Measurements from ENCODE around the gene C1S.

Gene C1S

DNA sequence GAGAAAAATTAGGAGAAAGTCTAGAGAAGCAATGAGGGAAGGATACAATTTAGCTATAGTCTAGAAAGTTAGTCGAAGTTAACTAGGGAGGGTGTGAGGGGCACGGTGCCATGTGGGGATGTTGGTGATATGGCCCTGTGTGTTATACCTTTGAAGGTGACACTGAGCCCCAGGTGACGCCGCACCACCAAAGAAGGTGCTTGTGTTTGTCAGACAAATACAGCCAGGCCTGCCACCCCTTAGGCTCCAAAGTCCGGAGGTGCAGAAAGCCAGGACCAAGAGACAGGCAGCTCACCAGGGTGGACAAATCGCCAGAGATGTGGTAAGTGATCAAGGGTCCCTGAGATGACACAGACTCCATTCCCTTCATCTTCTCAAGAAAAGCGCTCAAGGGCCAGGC lies 1.1 kb downstream of the C1S start:
- TF ChIP-seq, protein P1, sequence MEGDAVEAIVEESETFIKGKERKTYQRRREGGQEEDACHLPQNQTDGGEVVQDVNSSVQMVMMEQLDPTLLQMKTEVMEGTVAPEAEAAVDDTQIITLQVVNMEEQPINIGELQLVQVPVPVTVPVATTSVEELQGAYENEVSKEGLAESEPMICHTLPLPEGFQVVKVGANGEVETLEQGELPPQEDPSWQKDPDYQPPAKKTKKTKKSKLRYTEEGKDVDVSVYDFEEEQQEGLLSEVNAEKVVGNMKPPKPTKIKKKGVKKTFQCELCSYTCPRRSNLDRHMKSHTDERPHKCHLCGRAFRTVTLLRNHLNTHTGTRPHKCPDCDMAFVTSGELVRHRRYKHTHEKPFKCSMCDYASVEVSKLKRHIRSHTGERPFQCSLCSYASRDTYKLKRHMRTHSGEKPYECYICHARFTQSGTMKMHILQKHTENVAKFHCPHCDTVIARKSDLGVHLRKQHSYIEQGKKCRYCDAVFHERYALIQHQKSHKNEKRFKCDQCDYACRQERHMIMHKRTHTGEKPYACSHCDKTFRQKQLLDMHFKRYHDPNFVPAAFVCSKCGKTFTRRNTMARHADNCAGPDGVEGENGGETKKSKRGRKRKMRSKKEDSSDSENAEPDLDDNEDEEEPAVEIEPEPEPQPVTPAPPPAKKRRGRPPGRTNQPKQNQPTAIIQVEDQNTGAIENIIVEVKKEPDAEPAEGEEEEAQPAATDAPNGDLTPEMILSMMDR (conservative IDR thresholded peaks at IDR 0.05), result no peak
- no peak overlapping the region for H3K27ac ChIP-seq

DNA sequence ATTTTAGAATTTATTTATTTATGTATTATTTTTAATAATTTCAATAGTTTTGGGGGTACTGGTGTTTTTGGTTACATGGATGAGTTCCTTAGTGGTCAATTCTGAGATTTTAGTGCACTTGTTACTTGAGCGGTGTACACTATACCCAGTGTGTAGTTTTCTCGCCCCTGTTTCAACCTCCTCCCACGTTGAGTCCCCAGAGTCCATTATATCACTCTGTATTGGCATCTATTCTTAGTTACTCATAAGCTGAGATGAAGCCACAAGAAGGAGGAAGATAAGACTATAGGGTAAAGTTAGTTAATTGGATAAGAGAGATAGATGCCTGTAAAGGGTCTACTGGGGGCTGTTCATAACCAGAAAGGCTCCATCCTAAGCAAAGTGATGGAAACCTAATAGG lies 4.0 kb downstream of the C1S start:
- H3K27ac ChIP-seq, result no peak overlapping the region
- TF ChIP-seq, protein P1 (conservative IDR thresholded peaks at IDR 0.05), result no peak

DNA sequence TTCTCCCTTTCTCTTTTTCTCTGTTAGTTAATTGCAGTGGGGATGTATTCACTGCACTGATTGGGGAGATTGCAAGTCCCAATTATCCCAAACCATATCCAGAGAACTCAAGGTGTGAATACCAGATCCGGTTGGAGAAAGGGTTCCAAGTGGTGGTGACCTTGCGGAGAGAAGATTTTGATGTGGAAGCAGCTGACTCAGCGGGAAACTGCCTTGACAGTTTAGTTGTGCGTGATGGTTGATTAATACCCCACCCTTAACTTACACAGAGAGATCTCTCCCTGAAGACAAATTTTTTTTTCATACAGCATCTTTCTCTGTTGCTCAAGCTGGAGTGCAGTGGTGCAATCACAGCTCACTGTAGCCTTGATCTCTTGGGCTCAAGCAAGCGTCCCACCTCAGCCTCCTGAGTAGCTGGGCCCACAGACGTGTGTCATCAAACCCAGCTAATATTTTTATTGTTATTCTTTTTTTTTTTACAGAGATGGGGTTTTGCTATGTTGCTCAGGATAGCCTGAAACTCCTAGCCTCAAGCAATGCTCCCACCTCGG lies 4.6 kb downstream of the C1S start:
- no peak overlapping the region for H3K27ac ChIP-seq
- TF ChIP-seq, protein P1 (conservative IDR thresholded peaks at IDR 0.05), result no peak

DNA sequence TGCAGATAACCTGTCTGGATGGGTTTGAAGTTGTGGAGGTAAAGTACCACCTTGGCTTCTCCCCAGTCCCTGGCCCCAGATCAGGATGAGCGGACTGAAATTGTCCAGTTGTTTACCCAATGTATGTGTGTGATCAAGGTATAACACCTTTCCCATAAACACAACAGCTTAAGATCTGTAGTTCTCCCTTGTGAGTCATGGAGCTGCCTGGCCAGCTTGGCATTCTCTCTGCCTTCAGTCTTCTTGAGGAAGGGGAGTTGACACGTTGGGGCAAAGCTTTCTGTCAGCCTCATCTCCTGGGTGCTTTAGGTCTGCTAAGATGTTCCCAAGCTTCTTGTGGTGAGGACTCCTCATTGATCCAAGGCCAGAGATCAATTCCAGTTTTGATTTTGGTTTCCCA lies 6.1 kb downstream of the C1S start:
- TF ChIP-seq, protein P1 (conservative IDR thresholded peaks at IDR 0.05), result no peak
- H3K27ac ChIP-seq, result no peak overlapping the region

DNA sequence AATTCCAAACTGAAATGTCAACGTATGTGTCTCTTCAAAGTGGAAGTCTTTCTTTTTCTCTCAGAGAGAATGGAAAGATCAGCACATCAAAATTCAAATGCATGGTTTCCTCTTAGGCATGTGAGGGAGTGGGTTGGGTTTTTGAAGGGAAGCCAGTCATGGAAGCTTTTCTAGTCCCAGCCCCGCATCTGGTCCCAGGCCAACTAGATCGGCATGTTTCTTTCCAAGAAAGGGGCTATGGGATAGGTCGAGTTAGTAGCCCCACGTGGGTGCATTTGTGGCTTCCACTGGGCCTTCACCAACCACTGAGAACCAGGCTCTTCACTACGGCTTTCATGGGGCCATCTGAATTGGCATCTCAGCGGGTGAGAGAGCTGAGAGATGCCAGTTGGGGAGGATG lies 6.6 kb downstream of the C1S start:
- TF ChIP-seq, protein P1 (conservative IDR thresholded peaks at IDR 0.05), result no peak
- H3K27ac ChIP-seq, result no peak overlapping the region

DNA sequence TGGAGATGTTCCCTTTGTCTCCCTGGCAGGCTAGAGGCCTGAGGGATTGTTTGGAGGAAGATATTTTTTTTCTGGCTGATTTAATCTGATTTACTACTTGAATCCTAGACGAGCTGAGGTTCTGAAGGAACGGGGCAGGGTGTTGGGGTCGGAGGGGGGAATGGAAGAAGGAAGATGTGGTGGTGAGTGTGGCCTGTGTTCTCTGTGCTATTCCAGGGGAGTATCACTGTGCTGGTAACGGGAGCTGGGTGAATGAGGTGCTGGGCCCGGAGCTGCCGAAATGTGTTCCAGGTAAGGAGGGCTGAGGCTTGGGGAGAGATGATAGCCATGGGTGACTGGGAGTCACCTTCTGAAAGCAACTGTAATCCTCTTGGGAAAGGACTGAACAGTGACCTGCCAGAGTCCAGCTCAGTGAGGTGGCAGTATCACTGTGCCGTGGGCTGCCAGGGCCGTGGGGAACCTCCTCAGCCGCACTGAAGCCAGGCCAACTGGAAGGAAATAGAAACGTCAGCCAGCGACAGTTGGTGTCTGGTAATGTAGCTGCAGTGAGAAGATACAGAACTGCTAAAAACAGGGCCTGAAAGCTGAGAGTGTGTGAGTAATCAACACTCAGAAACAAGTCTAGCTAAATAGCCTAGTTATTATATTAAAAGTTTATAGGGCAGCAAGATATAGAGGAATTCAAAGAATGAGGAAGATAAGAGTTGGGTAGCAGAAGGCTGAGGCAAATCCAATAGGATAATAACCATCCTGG lies 7.9 kb downstream of the C1S start:
- no peak overlapping the region for H3K27ac ChIP-seq
- TF ChIP-seq, protein P1 (conservative IDR thresholded peaks at IDR 0.05), result no peak

DNA sequence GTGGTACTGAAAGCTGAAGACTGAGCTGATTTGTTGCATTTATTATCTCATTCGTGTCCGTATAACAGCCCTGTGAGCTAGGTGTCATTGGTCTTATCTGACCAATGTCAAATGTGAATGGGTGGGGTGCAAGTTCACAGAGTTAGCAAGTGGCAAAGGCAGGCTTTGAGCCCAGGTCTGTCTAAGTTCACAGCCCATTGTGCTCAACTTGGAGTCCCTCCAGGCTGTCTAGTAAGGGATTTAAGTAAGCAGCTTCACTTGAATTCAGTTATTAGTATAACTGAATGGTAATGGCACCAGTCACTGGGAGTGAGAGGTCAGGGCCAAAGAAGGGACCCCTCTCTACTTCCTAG lies 8.5 kb downstream of the C1S start:
- TF ChIP-seq, protein P1 (conservative IDR thresholded peaks at IDR 0.05), result no peak
- H3K27ac ChIP-seq, result no peak overlapping the region

All from VCaP (cell line).